Endodermal cell (in vitro differentiated cells): ENCODE results near the gene PDGFRB. TPM values are rescaled to one million over a fixed set of nuclear protein-coding genes. Genes with fewer than 3 reads are reported as not detected.

Experiments used
- DNase-seq: peaks from one replicate; pipeline ENCODE4 v3.0.0-alpha.2; 2017
- H3K27ac ChIP-seq: 2 replicates; pipeline ENCODE4 v1.5.1; 2013; ENCODE audit warnings: mild to moderate bottlenecking, low read depth, low read length, moderate library complexity
- H3K27me3 ChIP-seq: 2 replicates; pipeline ENCODE4 v1.6.1; 2013; ENCODE audit warnings: mild to moderate bottlenecking, low read length, moderate library complexity; ENCODE audit not compliant: insufficient read depth, control insufficient read depth, poor library complexity, severe bottlenecking
- H3K36me3 ChIP-seq: 2 replicates; pipeline ENCODE4 v1.7.0; 2013; ENCODE audit warnings: mild to moderate bottlenecking, low read length, moderate library complexity; ENCODE audit not compliant: control insufficient read depth, insufficient read depth
- H3K4me1 ChIP-seq: one replicate; pipeline ENCODE4 v1.7.0; 2013; ENCODE audit warnings: low read length; ENCODE audit not compliant: control insufficient read depth, insufficient read depth
- H3K4me3 ChIP-seq: 2 replicates; pipeline ENCODE4 v1.5.1; 2013; ENCODE audit warnings: mild to moderate bottlenecking, low read length, moderate library complexity
- H3K9ac ChIP-seq: 2 replicates; pipeline ENCODE4 v1.6.1; 2013; ENCODE audit warnings: mild to moderate bottlenecking, low read length, moderate library complexity; ENCODE audit not compliant: poor library complexity, severe bottlenecking; ENCODE audit errors: extremely low read depth
- H3K9me3 ChIP-seq: 2 replicates; pipeline ENCODE4 v1.6.1; 2013; ENCODE audit warnings: mild to moderate bottlenecking, low read length, moderate library complexity; ENCODE audit not compliant: control insufficient read depth
- H3K27ac Mint-ChIP-seq: 2 replicates; pipeline ENCODE4 v1.8.0; 2020; ENCODE audit warnings: mixed read lengths
- H3K27me3 Mint-ChIP-seq: 2 replicates; pipeline ENCODE4 v1.8.0; 2021; ENCODE audit warnings: mild to moderate bottlenecking, mixed read lengths; ENCODE audit not compliant: insufficient read depth
- H3K36me3 Mint-ChIP-seq: 2 replicates; pipeline ENCODE4 v1.8.0; 2020; ENCODE audit warnings: low read depth, mixed read lengths
- H3K4me1 Mint-ChIP-seq: 2 replicates; pipeline ENCODE4 v1.8.0; 2020; ENCODE audit warnings: mixed read lengths
- H3K4me3 Mint-ChIP-seq: 2 replicates; pipeline ENCODE4 v1.8.0; 2020; ENCODE audit warnings: mild to moderate bottlenecking, moderate library complexity, mixed read lengths
- H3K9me3 Mint-ChIP-seq: 2 replicates; pipeline ENCODE4 v1.8.0; 2020; ENCODE audit warnings: mild to moderate bottlenecking, mixed read lengths
- WGBS, 2 experiments: methylation state at CpG; one replicate each; pipeline versions ENCODE4 v1.1.5 to v1.1.7; 2013; ENCODE audit warnings: missing lambda C conversion rate in 2 of 2, mixed read lengths in 1 of 2; ENCODE audit not compliant: insufficient coverage in 1 of 2, insufficient read length in 1 of 2; 5-methylcytosine and 5-hydroxymethylcytosine counted together
- total RNA-seq, 2 donors: library from RNA; stranded (reverse); fragmentation: NEBNext Ultra II Directional in 1 of 2; extraction: Animal tissue kit (Norgen Biotek cat#: 25700) in 1 of 2; gene quantifications; 2 replicates in 1 of 2; 3 replicates in 1 of 2; pipeline ENCODE4 v1.2.1, GENCODE V29; 2021
- TF ChIP-seq, protein P1 (sequence below): fragments of 200-600 bp; sonication (generic); conservative IDR thresholded peaks from 2 replicates; pipeline ENCODE4 v1.5.0; 2021; ENCODE audit warnings: antibody characterized with exemption, mild to moderate bottlenecking

Gene PDGFRB
- total RNA-seq, 2 donors from 2014 or later, result 4.1 to 6.5 TPM

DNA sequence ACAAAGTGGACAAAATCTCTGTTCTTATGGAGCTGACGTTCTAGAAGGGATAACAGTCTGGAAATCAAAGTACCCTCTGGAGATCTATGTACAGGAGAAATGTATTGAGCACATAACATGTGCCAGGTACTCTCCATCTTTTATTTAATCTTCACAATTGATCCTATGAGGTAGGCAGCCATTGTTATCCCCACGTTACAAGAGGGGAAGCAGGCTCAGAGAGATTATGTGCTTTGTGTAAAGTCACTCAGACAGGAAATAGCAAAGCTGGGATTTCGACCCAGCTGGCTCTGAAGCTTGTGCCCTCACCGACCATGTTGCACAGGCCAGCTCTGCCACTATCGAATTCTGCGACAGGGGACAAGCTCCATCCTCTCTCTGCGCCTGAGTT lies 21.5 kb downstream of the PDGFRB start:
- no peak for DNase-seq
- H3K27me3 ChIP-seq, result peaks cover 25% of the 10 kb centered on the region
- TF ChIP-seq, protein P1, sequence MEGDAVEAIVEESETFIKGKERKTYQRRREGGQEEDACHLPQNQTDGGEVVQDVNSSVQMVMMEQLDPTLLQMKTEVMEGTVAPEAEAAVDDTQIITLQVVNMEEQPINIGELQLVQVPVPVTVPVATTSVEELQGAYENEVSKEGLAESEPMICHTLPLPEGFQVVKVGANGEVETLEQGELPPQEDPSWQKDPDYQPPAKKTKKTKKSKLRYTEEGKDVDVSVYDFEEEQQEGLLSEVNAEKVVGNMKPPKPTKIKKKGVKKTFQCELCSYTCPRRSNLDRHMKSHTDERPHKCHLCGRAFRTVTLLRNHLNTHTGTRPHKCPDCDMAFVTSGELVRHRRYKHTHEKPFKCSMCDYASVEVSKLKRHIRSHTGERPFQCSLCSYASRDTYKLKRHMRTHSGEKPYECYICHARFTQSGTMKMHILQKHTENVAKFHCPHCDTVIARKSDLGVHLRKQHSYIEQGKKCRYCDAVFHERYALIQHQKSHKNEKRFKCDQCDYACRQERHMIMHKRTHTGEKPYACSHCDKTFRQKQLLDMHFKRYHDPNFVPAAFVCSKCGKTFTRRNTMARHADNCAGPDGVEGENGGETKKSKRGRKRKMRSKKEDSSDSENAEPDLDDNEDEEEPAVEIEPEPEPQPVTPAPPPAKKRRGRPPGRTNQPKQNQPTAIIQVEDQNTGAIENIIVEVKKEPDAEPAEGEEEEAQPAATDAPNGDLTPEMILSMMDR, result no peak
- Mint-ChIP-seq H3K4me3 (no peak overlapping the region), H3K27ac (no peak overlapping the region), H3K36me3 (no peaks in the 10 kb centered on the region), H3K27me3 (peaks cover 59% of the 10 kb centered on the region), H3K4me1 (peaks cover 69% of the 10 kb centered on the region), H3K9me3 (no peaks in the 10 kb centered on the region)
- WGBS, 2 experiments, result 91 to 92% methylated on average over 7 of the region's 7 CpGs
- no peak overlapping the region for H3K27ac ChIP-seq
- H3K9me3 ChIP-seq, result no peaks in the 10 kb centered on the region
- H3K4me3 ChIP-seq, result no peak overlapping the region
- peaks cover 28% of the 10 kb centered on the region for H3K4me1 ChIP-seq
- no peak overlapping the region for H3K9ac ChIP-seq
- no peaks in the 10 kb centered on the region for H3K36me3 ChIP-seq

GRCh38 chr5:150133581-150134197 lies 22.0 kb downstream of the PDGFRB start:
- no peak overlapping the region for H3K4me3 Mint-ChIP-seq
- DNase-seq, result no peak
- peaks cover 64% of the 10 kb centered on the region for H3K27me3 Mint-ChIP-seq
- peaks cover 30% of the 10 kb centered on the region for H3K27me3 ChIP-seq
- peaks cover 23% of the 10 kb centered on the region for H3K4me1 ChIP-seq
- 94 to 96% methylated on average over 3 to 16 of the region's 16 CpGs for WGBS, 2 experiments
- peaks cover 64% of the 10 kb centered on the region for H3K4me1 Mint-ChIP-seq
- no peaks in the 10 kb centered on the region for H3K9me3 Mint-ChIP-seq
- no peak overlapping the region for H3K27ac Mint-ChIP-seq
- H3K9ac ChIP-seq, result no peak overlapping the region
- no peaks in the 10 kb centered on the region for H3K36me3 ChIP-seq
- H3K27ac ChIP-seq, result no peak overlapping the region
- TF ChIP-seq, protein P1, result no peak
- no peaks in the 10 kb centered on the region for H3K9me3 ChIP-seq
- H3K4me3 ChIP-seq, result no peak overlapping the region
- no peaks in the 10 kb centered on the region for H3K36me3 Mint-ChIP-seq

GRCh38 chr5:150132740-150133139 lies 22.9 kb downstream of the PDGFRB start:
- Mint-ChIP-seq H3K9me3 (no peaks in the 10 kb centered on the region), H3K4me3 (no peak overlapping the region), H3K4me1 (peaks cover 55% of the 10 kb centered on the region), H3K36me3 (no peaks in the 10 kb centered on the region), H3K27ac (no peak overlapping the region), H3K27me3 (peaks cover 72% of the 10 kb centered on the region)
- DNase-seq, result no peak
- H3K9me3 ChIP-seq, result no peaks in the 10 kb centered on the region
- no peak overlapping the region for H3K27ac ChIP-seq
- TF ChIP-seq, protein P1, result no peak
- H3K4me1 ChIP-seq, result peaks cover 15% of the 10 kb centered on the region
- no peak overlapping the region for H3K4me3 ChIP-seq
- WGBS, 2 experiments, result 94 to 96% methylated on average over 19 to 22 of the region's 22 CpGs
- peaks cover 30% of the 10 kb centered on the region for H3K27me3 ChIP-seq
- no peaks in the 10 kb centered on the region for H3K36me3 ChIP-seq
- no peak overlapping the region for H3K9ac ChIP-seq
